Tibial artery (tissue), 4 donors: ENCODE data around the gene FGF14.

Experiments
- DNase-seq, 2 donors: peaks; one replicate each; pipeline ENCODE4 v3.0.0-alpha.2; 2019
- H3K27ac ChIP-seq, 2 donors: fragments of 200-600 bp; sonication (generic) in 1 of 2; 1 replicate in 1 of 2; 2 replicates in 1 of 2; pipeline ENCODE4 v1.5.1; 2018 to 2019; ENCODE audit warnings: mild to moderate bottlenecking in 1 of 2
- H3K27me3 ChIP-seq, 2 donors: fragments of 200-600 bp; sonication (generic) in 1 of 2; one replicate each; pipeline versions ENCODE4 v1.5.1 to v1.6.0; 2016 to 2019
- H3K36me3 ChIP-seq, 3 donors: fragments of 200-600 bp; sonication (generic) in 2 of 3; one replicate each; pipeline ENCODE4 v1.5.1; 2016 to 2019; ENCODE audit warnings: mild to moderate bottlenecking in 2 of 3
- H3K4me1 ChIP-seq, 4 donors: fragments of 200-600 bp; sonication (generic) in 2 of 4; 1 replicate in 3 of 4; 2 replicates in 1 of 4; pipeline ENCODE4 v1.5.1; 2016 to 2019
- H3K4me3 ChIP-seq, 2 donors: fragments of 200-600 bp; sonication (generic) in 1 of 2; 1 replicate in 1 of 2; 2 replicates in 1 of 2; pipeline ENCODE4 v1.5.1; 2018 to 2019; ENCODE audit warnings: mild to moderate bottlenecking in 2 of 2
- H3K9me3 ChIP-seq, 3 donors: fragments of 200-600 bp; sonication (generic) in 1 of 3; one replicate each; pipeline ENCODE4 v1.5.1; 2016 to 2019
- CTCF ChIP-seq, 2 experiments: fragments of 200-600 bp in 1 of 2; fragments of 450-650 bp in 1 of 2; IDR thresholded peaks; one replicate each; pipeline ENCODE4 v1.5.1; 2017 to 2019; ENCODE audit warnings: antibody characterized with exemption in 2 of 2, mild to moderate bottlenecking in 1 of 2, moderate library complexity in 1 of 2
- intact Hi-C: fragments of 100-400 bp; cut with DNase I; formaldehyde crosslinking; loops from one replicate; pipeline ENCODE4 v1.15.0; 2023; ENCODE audit warnings: low total_unique reads

The FGF14 gene

DNA sequence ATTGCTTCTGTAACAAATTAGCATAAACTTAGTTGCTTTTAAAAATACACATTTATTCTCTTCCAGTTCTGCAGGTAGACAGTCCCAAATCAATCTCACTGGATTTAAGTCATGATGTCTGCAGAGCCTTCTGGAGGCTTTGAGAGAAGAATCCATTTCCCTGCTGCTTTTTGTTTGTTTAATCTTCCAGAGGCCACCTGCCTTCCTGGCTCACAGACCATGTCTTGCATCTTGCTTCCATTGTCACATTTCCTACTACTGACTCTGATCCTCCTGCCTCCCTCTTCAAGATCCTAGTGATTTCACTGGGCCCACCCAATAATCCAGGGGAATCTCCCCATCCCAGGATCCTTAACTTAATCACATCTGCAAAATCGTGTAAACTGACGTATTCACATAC is 476.1 kb downstream of the FGF14 start:
- H3K4me1 ChIP-seq: no peaks in the 10 kb centered on the region
- H3K4me3 ChIP-seq: no peak overlapping the region
- H3K27me3 ChIP-seq: peaks cover 0 to 18% of the 10 kb centered on the region in 2 donors
- intact Hi-C loops: no loop called here
- H3K27ac ChIP-seq: no peak overlapping the region
- H3K9me3 ChIP-seq: no peaks in the 10 kb centered on the region
- no peak for DNase-seq
- no peaks in the 10 kb centered on the region for H3K36me3 ChIP-seq
- no peak for TF ChIP-seq CTCF (IDR thresholded peaks at IDR 0.05)

- Histone ChIP-seq H3K4me1 (peaks cover 0 to 34% (median 23%) of the 10 kb centered on the region in 4 donors), H3K27me3 (peaks cover 0 to 59% of the 10 kb centered on the region in 2 donors), H3K27ac (no peak overlapping the region), H3K4me3 (no peak overlapping the region), H3K9me3 (no peaks in the 10 kb centered on the region), H3K36me3 (no peaks in the 10 kb centered on the region)
- intact Hi-C loops: no loop called here
- DNase-seq: no peak
- no peak for TF ChIP-seq CTCF (IDR thresholded peaks at IDR 0.05)
Measured at GRCh38 chr13:101919541-101920181, 482.2 kb downstream of the FGF14 start.

GRCh38 chr13:101917833-101918661 is 483.8 kb downstream of the FGF14 start:
- no peak for DNase-seq
- H3K27me3 ChIP-seq: peaks cover 0 to 59% of the 10 kb centered on the region in 2 donors
- no peak overlapping the region for H3K4me3 ChIP-seq

GRCh38 chr13:101917475-101917810 is 484.4 kb downstream of the FGF14 start:
- H3K27ac ChIP-seq: no peak overlapping the region
- H3K4me3 ChIP-seq: peak overlapping the region in 1 of 2 donors; percentile 51
- H3K27me3 ChIP-seq: peaks cover 0 to 59% of the 10 kb centered on the region in 2 donors
- no peaks in the 10 kb centered on the region for H3K36me3 ChIP-seq
- no peak for TF ChIP-seq CTCF (IDR thresholded peaks at IDR 0.05)
- no peak for DNase-seq
- intact Hi-C loops: no loop called here
- peaks cover 0 to 34% (median 23%) of the 10 kb centered on the region in 4 donors for H3K4me1 ChIP-seq
- H3K9me3 ChIP-seq: no peaks in the 10 kb centered on the region

More at GRCh38 chr13:101917833-101918661, 483.8 kb downstream of the FGF14 start:
- no peaks in the 10 kb centered on the region for H3K36me3 ChIP-seq
- peaks cover 0 to 34% (median 23%) of the 10 kb centered on the region in 4 donors for H3K4me1 ChIP-seq
- no peaks in the 10 kb centered on the region for H3K9me3 ChIP-seq
- TF ChIP-seq CTCF (IDR thresholded peaks at IDR 0.05): no peak
- no peak overlapping the region for H3K27ac ChIP-seq
- intact Hi-C loops: no loop called here

DNA sequence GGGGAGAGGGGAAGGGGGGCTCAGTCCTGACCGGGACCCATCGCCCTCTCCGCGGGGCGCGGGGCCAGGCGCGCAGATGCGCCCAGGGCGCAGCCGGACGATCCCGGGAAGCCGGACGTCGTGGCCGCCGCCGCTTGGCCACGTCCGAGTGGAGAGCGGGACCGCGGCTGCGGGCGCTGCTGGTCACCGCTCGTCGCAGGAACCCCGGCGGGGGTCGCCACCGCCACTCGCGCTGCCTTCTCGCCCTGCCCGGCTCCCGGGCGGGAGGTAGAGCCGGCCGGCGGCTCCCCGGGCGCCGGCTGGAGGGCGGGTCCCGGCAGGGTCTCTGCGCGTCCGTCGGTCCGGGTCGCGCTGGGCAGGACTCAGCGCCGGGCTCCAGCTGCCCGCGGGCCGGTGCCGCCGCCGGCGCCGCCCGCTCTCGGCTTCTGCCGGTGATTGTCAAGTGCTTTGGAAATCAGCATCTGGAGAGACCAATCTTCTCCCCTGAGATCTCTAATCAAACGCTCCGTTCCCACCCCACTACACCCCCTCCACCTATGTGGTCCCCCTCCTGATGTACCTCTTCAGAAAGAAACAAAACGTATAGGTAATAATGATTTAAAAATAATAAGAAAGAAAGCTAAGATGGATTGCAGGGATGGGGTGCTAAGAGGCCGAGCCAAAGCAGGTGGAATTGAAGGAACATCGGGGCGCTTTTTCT is 484.9 kb downstream of the FGF14 start:
- intact Hi-C loops: no loop called here
- Histone ChIP-seq H3K27me3 (peaks cover 0 to 56% of the 10 kb centered on the region in 2 donors), H3K4me1 (peaks cover 0 to 34% (median 23%) of the 10 kb centered on the region in 4 donors), H3K9me3 (no peaks in the 10 kb centered on the region), H3K36me3 (no peaks in the 10 kb centered on the region), H3K27ac (no peak overlapping the region), H3K4me3 (peak overlapping the region; percentile 34 to 51)
- no peak for TF ChIP-seq CTCF (IDR thresholded peaks at IDR 0.05)
- no peak for DNase-seq
